A549 (cell line): ENCODE results near the gene PIAS4.

ENCODE experiments used
- HDAC2 ChIP-seq: fragments of 200-600 bp; sonication (generic); IDR thresholded peaks from 2 replicates; pipeline ENCODE4 v1.6.1; 2016
- PHF8 ChIP-seq: fragments of 200-600 bp; sonication (generic); IDR thresholded peaks from 2 replicates; pipeline ENCODE4 v1.6.1; 2016; ENCODE audit warnings: low read depth, mild to moderate bottlenecking, antibody characterized with exemption, moderate library complexity, borderline replicate concordance
- POLR2A ChIP-seq: IDR thresholded peaks from 2 replicates; pipeline ENCODE4 v1.6.1; 2012; ENCODE audit warnings: mild to moderate bottlenecking, low read length
- RARB ChIP-seq: fragments of 250-450 bp; sonication (Bioruptor Pico); IDR thresholded peaks from 2 replicates; pipeline ENCODE4 v1.8.0; 2021; ENCODE audit warnings: mild to moderate bottlenecking, moderate library complexity
- RFX5 ChIP-seq: fragments of 450-650 bp; IDR thresholded peaks from 2 replicates; pipeline ENCODE4 v1.7.1; 2014; ENCODE audit warnings: antibody characterized with exemption, mild to moderate bottlenecking, moderate library complexity
- RNF2 ChIP-seq: fragments of 200-600 bp; sonication (generic); IDR thresholded peaks from 2 replicates; pipeline ENCODE4 v1.6.1; 2016; ENCODE audit warnings: low read depth, mild to moderate bottlenecking, antibody characterized with exemption, moderate library complexity, borderline replicate concordance
- USF2 ChIP-seq: fragments of 450-650 bp; IDR thresholded peaks from 2 replicates; pipeline ENCODE4 v1.6.1; 2014; ENCODE audit warnings: antibody characterized with exemption
- TF ChIP-seq, protein P1 (sequence below): fragments of >200 bp; sonication (Bioruptor Twin); formaldehyde crosslinking; IDR thresholded peaks from 3 replicates; pipeline ENCODE4 v1.5.1; 2016
- TF ChIP-seq, protein P2 (sequence below): fragments of 200-600 bp; sonication (generic); IDR thresholded peaks from 2 replicates; pipeline ENCODE4 v1.6.1; 2016; ENCODE audit warnings: antibody characterized with exemption, mild to moderate bottlenecking, moderate library complexity
- TF ChIP-seq, protein P3 (sequence below): IDR thresholded peaks from 2 replicates; pipeline ENCODE4 v1.6.1; 2012

GRCh38 chr19:4059453-4059871 lies 51.9 kb downstream of the PIAS4 start:
- TF ChIP-seq, protein P1, sequence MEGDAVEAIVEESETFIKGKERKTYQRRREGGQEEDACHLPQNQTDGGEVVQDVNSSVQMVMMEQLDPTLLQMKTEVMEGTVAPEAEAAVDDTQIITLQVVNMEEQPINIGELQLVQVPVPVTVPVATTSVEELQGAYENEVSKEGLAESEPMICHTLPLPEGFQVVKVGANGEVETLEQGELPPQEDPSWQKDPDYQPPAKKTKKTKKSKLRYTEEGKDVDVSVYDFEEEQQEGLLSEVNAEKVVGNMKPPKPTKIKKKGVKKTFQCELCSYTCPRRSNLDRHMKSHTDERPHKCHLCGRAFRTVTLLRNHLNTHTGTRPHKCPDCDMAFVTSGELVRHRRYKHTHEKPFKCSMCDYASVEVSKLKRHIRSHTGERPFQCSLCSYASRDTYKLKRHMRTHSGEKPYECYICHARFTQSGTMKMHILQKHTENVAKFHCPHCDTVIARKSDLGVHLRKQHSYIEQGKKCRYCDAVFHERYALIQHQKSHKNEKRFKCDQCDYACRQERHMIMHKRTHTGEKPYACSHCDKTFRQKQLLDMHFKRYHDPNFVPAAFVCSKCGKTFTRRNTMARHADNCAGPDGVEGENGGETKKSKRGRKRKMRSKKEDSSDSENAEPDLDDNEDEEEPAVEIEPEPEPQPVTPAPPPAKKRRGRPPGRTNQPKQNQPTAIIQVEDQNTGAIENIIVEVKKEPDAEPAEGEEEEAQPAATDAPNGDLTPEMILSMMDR: no peak
- TF ChIP-seq POLR2A (no peak), RFX5 (no peak), HDAC2 (no peak), RNF2 (no peak), USF2 (no peak), RARB (no peak), PHF8 (no peak)
- TF ChIP-seq, protein P2, sequence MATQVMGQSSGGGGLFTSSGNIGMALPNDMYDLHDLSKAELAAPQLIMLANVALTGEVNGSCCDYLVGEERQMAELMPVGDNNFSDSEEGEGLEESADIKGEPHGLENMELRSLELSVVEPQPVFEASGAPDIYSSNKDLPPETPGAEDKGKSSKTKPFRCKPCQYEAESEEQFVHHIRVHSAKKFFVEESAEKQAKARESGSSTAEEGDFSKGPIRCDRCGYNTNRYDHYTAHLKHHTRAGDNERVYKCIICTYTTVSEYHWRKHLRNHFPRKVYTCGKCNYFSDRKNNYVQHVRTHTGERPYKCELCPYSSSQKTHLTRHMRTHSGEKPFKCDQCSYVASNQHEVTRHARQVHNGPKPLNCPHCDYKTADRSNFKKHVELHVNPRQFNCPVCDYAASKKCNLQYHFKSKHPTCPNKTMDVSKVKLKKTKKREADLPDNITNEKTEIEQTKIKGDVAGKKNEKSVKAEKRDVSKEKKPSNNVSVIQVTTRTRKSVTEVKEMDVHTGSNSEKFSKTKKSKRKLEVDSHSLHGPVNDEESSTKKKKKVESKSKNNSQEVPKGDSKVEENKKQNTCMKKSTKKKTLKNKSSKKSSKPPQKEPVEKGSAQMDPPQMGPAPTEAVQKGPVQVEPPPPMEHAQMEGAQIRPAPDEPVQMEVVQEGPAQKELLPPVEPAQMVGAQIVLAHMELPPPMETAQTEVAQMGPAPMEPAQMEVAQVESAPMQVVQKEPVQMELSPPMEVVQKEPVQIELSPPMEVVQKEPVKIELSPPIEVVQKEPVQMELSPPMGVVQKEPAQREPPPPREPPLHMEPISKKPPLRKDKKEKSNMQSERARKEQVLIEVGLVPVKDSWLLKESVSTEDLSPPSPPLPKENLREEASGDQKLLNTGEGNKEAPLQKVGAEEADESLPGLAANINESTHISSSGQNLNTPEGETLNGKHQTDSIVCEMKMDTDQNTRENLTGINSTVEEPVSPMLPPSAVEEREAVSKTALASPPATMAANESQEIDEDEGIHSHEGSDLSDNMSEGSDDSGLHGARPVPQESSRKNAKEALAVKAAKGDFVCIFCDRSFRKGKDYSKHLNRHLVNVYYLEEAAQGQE: no peak
- TF ChIP-seq, protein P3, sequence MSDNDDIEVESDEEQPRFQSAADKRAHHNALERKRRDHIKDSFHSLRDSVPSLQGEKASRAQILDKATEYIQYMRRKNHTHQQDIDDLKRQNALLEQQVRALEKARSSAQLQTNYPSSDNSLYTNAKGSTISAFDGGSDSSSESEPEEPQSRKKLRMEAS: no peak
